Measurements from ENCODE around the gene PARVG.

DNA sequence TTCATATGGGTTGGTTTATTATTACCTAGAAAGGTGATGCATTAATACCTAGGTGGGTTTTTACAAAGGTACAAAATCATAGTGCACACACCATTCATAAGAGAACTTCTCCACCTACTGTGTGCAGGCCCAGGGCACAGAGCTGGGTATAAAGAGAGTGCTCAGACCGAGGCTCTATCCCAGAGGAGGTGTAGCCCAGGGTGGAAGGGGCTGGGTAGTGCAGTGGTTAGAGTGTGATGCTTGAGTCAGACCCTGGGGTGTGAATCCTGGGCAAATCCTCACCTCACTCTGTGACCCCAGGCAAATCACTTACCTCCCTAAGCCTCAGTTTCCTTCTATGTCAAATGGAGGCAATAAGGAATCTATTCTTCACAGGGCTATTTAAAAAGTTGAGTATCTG lies 32.2 kb downstream of the PARVG start:
- TF ChIP-seq, protein P1, sequence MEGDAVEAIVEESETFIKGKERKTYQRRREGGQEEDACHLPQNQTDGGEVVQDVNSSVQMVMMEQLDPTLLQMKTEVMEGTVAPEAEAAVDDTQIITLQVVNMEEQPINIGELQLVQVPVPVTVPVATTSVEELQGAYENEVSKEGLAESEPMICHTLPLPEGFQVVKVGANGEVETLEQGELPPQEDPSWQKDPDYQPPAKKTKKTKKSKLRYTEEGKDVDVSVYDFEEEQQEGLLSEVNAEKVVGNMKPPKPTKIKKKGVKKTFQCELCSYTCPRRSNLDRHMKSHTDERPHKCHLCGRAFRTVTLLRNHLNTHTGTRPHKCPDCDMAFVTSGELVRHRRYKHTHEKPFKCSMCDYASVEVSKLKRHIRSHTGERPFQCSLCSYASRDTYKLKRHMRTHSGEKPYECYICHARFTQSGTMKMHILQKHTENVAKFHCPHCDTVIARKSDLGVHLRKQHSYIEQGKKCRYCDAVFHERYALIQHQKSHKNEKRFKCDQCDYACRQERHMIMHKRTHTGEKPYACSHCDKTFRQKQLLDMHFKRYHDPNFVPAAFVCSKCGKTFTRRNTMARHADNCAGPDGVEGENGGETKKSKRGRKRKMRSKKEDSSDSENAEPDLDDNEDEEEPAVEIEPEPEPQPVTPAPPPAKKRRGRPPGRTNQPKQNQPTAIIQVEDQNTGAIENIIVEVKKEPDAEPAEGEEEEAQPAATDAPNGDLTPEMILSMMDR (IDR thresholded peaks at IDR 0.05) = no peak
- no peak for TF ChIP-seq POLR2A (IDR thresholded peaks at IDR 0.05)
